Measurements from ENCODE around the gene BOK. TPM values are rescaled to one million over a fixed set of nuclear protein-coding genes. Genes with fewer than 3 reads are reported as not detected.

BOK gene
- total and polyA plus RNA-seq, 7 donors: 6.2 to 112 (median 46.6) TPM

- DNase-seq: no peak
- peaks cover 0 to 32% (median 28%) of the 10 kb centered on the region in 4 donors for H3K4me1 ChIP-seq
- no peaks in the 10 kb centered on the region for H3K36me3 ChIP-seq
- no peak overlapping the region for H3K4me3 ChIP-seq
- peaks cover 0 to 4% (median 0%) of the 10 kb centered on the region in 4 donors for H3K9me3 ChIP-seq
- H3K27ac ChIP-seq: no peak overlapping the region
- intact Hi-C loops (cut with DNase I): no loop called here
- TF ChIP-seq POLR2A (IDR thresholded peaks at IDR 0.05) (no peak), POLR2AphosphoS5 (IDR thresholded peaks at IDR 0.05) (no peak), CTCF (IDR thresholded peaks at IDR 0.05) (no peak), EP300 (IDR thresholded peaks at IDR 0.05) (no peak)
- no peaks in the 10 kb centered on the region for H3K27me3 ChIP-seq
Measured at GRCh38 chr2:241556746-241557145, 1.8 kb upstream of the BOK start.

GRCh38 chr2:241559323-241560161 is 997 bp downstream of the BOK start:
- intact Hi-C loops (cut with DNase I): loop anchor here (5.0 kb wide), 2 partner anchors 78 to 202 kb away; partner anchors contain the start of genes ATG4B, FARP2 and THAP4
- Histone ChIP-seq H3K4me3 (peak overlapping the region; percentile 57 to 87 (median 70)), H3K27me3 (no peaks in the 10 kb centered on the region), H3K27ac (peak overlapping the region; percentile 80 to 94 (median 90)), H3K9me3 (peaks cover 0 to 4% (median 0%) of the 10 kb centered on the region in 4 donors), H3K36me3 (peaks cover 0 to 8% (median 0%) of the 10 kb centered on the region in 4 donors), H3K4me1 (peaks cover 0 to 60% (median 56%) of the 10 kb centered on the region in 4 donors)
- WGBS, 2 donors: 3 to 8% methylated on average over 78 of the region's 78 CpGs
- TF ChIP-seq CTCF (IDR thresholded peaks at IDR 0.05) (no peak), EP300 (IDR thresholded peaks at IDR 0.05) (no peak), POLR2A (IDR thresholded peaks at IDR 0.05) (no peak), POLR2AphosphoS5 (IDR thresholded peaks at IDR 0.05) (no peak)
- no peak for DNase-seq

GRCh38 chr2:241560162-241560882 is 1.8 kb downstream of the BOK start:
- DNase-seq: no peak
- Histone ChIP-seq H3K27me3 (no peaks in the 10 kb centered on the region), H3K36me3 (peaks cover 0 to 8% (median 0%) of the 10 kb centered on the region in 4 donors), H3K4me1 (peaks cover 0 to 68% (median 64%) of the 10 kb centered on the region in 4 donors), H3K9me3 (peaks cover 0 to 4% (median 0%) of the 10 kb centered on the region in 4 donors), H3K4me3 (peak overlapping the region; percentile 57 to 87 (median 70)), H3K27ac (peak overlapping the region; percentile 80 to 94 (median 90))
- WGBS, 2 donors: 68 to 72% methylated on average over 18 of the region's 18 CpGs
- intact Hi-C loops (cut with DNase I): loop anchor here (5.0 kb wide), 2 partner anchors 77 to 203 kb away; partner anchors contain the start of genes ATG4B, FARP2 and THAP4
- TF ChIP-seq CTCF (IDR thresholded peaks at IDR 0.05) (no peak), EP300 (IDR thresholded peaks at IDR 0.05) (no peak), POLR2AphosphoS5 (IDR thresholded peaks at IDR 0.05) (no peak), POLR2A (IDR thresholded peaks at IDR 0.05) (no peak)

- intact Hi-C loops (cut with DNase I): loop anchor here (5.0 kb wide), 2 partner anchors 76 to 204 kb away; partner anchors contain the start of genes ATG4B, FARP2 and THAP4
Measured at GRCh38 chr2:241560883-241561474, 2.4 kb downstream of the BOK start.

More at GRCh38 chr2:241560883-241561474, 2.4 kb downstream of the BOK start:
- H3K9me3 ChIP-seq: peaks cover 0 to 4% (median 0%) of the 10 kb centered on the region in 4 donors
- peaks cover 0 to 8% (median 0%) of the 10 kb centered on the region in 4 donors for H3K36me3 ChIP-seq
- peaks cover 0 to 74% (median 67%) of the 10 kb centered on the region in 4 donors for H3K4me1 ChIP-seq
- H3K27ac ChIP-seq: peak overlapping the region; percentile 80 to 94 (median 90)
- DNase-seq: no peak
- no peak for TF ChIP-seq EP300 (IDR thresholded peaks at IDR 0.05)
- no peak for TF ChIP-seq POLR2AphosphoS5 (IDR thresholded peaks at IDR 0.05)
- TF ChIP-seq CTCF (IDR thresholded peaks at IDR 0.05): no peak
- no peak for TF ChIP-seq POLR2A (IDR thresholded peaks at IDR 0.05)
- no peaks in the 10 kb centered on the region for H3K27me3 ChIP-seq
- 76 to 84% methylated on average over 19 of the region's 19 CpGs for WGBS, 2 donors
- H3K4me3 ChIP-seq: peak overlapping the region in 3 of 4 donors; percentile 61 to 87 (median 79)

All from sigmoid colon (tissue), 7 donors.